Measurements from ENCODE around the gene NUDCD3. TPM values are rescaled to one million over a fixed set of nuclear protein-coding genes. Genes with fewer than 3 reads are reported as not detected.

NUDCD3 gene
- total RNA-seq, 1 experiment from 2014 or later: 71.9 TPM

DNA sequence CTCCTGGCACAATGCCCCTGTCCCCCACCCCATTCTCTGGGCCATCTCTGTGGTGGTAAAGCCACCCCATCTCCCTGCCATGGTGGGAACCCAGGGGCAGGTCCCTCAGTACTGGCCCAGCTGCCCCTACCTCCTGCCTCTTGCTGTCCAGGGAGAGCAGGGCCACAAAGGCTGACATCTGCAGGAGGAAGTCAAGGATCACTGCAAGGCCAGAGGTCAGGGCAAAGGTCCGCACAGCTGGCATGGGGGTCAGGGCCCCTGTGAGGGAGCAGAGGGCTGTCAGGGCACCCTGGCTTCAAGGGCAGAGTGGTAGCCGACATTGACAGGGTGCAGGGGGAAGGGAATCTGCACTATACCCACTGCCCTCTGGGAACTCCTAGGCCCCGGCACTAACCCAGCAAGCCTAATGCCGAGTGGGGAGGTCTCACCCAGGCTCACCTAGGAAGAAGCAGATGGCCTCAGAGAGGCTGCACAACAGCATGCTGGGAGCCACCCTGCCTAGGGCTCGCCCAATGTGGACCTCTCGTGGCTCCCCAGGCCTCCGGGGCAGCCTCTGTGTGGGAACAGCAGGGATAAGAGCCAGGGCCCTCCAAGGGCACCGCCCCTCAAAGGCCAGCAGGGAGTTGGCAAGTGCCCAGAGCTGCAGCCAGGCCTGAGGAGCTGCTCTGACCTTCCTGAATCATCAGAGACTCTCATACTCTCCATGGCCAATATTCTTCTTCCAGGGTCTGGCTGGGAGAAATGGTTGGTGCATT is 43.0 kb upstream of the NUDCD3 start:
- Histone ChIP-seq H2BK12ac (ENCODE audit: insufficient read length, low read depth, low read length) (no peak overlapping the region), H2AFZ (ENCODE audit: low read length) (no peak overlapping the region), H3K4me2 (ENCODE audit: insufficient read depth, insufficient read length, low read length) (no peak overlapping the region), H2BK5ac (ENCODE audit: insufficient read length, low read length) (no peak overlapping the region), H4K8ac (replicated peaks; ENCODE audit: insufficient read length, low read depth, low read length) (no peak overlapping the region), H2BK20ac (ENCODE audit: low read depth, low read length, poor library complexity, severe bottlenecking) (no peak overlapping the region), H3K9ac (ENCODE audit: extremely low read depth, insufficient read length, low read length) (no peak overlapping the region), H3K79me1 (ENCODE audit: insufficient read depth, low read depth, low read length, poor library complexity, severe bottlenecking) (no peaks in the 10 kb centered on the region), H4K5ac (ENCODE audit: insufficient read length, low read depth, low read length) (no peak overlapping the region), H3K79me2 (ENCODE audit: insufficient read depth, low read length) (no peaks in the 10 kb centered on the region), H4K20me1 (ENCODE audit: control insufficient read depth, insufficient read depth, insufficient read length) (no peaks in the 10 kb centered on the region), H2BK120ac (ENCODE audit: low read depth, low read length, poor library complexity, severe bottlenecking) (no peak overlapping the region), H3K23me2 (ENCODE audit: insufficient read length, low read depth, low read length, poor library complexity, severe bottlenecking) (no peaks in the 10 kb centered on the region), H2AK5ac (ENCODE audit: insufficient read length, low read length) (no peak overlapping the region), H3K27me3 (ENCODE audit: insufficient read depth, low read length) (no peaks in the 10 kb centered on the region), H3K27ac (ENCODE audit: insufficient read length, low read depth, low read length) (no peak overlapping the region), H3K4ac (ENCODE audit: low read depth, low read length) (no peak overlapping the region), H3K14ac (ENCODE audit: insufficient read depth, low read length) (no peak overlapping the region), H3K18ac (ENCODE audit: insufficient read length, low read depth, low read length) (no peak overlapping the region), H3K23ac (ENCODE audit: insufficient read length, low read depth, low read length) (no peak overlapping the region), H3K56ac (ENCODE audit: insufficient read length, low read depth, low read length) (no peak overlapping the region), H3K9me3 (ENCODE audit: control insufficient read depth, low read depth, low read length) (no peaks in the 10 kb centered on the region), H4K91ac (ENCODE audit: insufficient read length, low read depth, low read length) (no peak overlapping the region), H3K4me1 (ENCODE audit: insufficient read depth, low read length) (no peaks in the 10 kb centered on the region), H2BK15ac (ENCODE audit: low read depth, low read length) (no peak overlapping the region), H3T11ph (ENCODE audit: low read length) (no peak overlapping the region)
- Mint-ChIP-seq H3K27me3 (ENCODE audit: low read depth) (no peaks in the 10 kb centered on the region; the same call in 1 of the 2 replicates), H3K36me3 (ENCODE audit: insufficient read depth in 1 of 3, low read depth in 3 of 3) (no peaks in the 10 kb centered on the region; a peak in 1 of 7 replicates), H3K9me3 (peaks cover 0 to 2% of the 10 kb centered on the region in 2 experiments; a peak in 2 of 5 replicates), H3K4me1 (peaks cover 0 to 4% of the 10 kb centered on the region in 2 experiments; a peak in 1 of 4 replicates), H3K27ac (no peak overlapping the region), H3K4me3 (no peak overlapping the region)
- DNase-seq: no peak
- WGBS (ENCODE audit: extremely low coverage, insufficient read length, low lambda C conversion rate): no CpG with 5 or more reads among the region's 8 CpGs
- TF ChIP-seq, protein P1, sequence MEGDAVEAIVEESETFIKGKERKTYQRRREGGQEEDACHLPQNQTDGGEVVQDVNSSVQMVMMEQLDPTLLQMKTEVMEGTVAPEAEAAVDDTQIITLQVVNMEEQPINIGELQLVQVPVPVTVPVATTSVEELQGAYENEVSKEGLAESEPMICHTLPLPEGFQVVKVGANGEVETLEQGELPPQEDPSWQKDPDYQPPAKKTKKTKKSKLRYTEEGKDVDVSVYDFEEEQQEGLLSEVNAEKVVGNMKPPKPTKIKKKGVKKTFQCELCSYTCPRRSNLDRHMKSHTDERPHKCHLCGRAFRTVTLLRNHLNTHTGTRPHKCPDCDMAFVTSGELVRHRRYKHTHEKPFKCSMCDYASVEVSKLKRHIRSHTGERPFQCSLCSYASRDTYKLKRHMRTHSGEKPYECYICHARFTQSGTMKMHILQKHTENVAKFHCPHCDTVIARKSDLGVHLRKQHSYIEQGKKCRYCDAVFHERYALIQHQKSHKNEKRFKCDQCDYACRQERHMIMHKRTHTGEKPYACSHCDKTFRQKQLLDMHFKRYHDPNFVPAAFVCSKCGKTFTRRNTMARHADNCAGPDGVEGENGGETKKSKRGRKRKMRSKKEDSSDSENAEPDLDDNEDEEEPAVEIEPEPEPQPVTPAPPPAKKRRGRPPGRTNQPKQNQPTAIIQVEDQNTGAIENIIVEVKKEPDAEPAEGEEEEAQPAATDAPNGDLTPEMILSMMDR (conservative IDR thresholded peaks at IDR 0.05): no peak

Data from H9 (cell line).